Mucosa of descending colon (tissue), 3 donors: Measurements from ENCODE around the gene VCAN. TPM values are rescaled to one million over a fixed set of nuclear protein-coding genes. Genes with fewer than 3 reads are reported as not detected.

ENCODE experiments used
- ATAC-seq: fragments of 200-7000 bp; cut with Tn5 transposase; one replicate; pipeline ENCODE4 v1.9.1; 2020; ENCODE audit warnings: mild to moderate bottlenecking, moderate library complexity
- DNase-seq, 3 donors: peaks; one replicate each; pipeline ENCODE4 v3.0.0-alpha.2; 2020
- H3K36me3 ChIP-seq: fragments of 200-600 bp; one replicate; pipeline ENCODE4 v1.8.0; 2021; ENCODE audit warnings: low read depth, mild to moderate bottlenecking
- H3K4me1 ChIP-seq: fragments of 200-600 bp; one replicate; pipeline ENCODE4 v1.8.0; 2021; ENCODE audit warnings: low read depth, mild to moderate bottlenecking
- H3K4me3 ChIP-seq: fragments of 200-600 bp; one replicate; pipeline ENCODE4 v1.8.0; 2021; ENCODE audit warnings: mild to moderate bottlenecking
- H3K9me3 ChIP-seq: fragments of 200-600 bp; one replicate; pipeline ENCODE4 v1.8.0; 2021; ENCODE audit warnings: mild to moderate bottlenecking
- CTCF ChIP-seq: fragments of 200-600 bp; IDR thresholded peaks from one replicate; pipeline ENCODE4 v1.8.0; 2022; ENCODE audit warnings: antibody characterized with exemption, mild to moderate bottlenecking
- intact Hi-C, 2 donors: fragments of 100-400 bp; cut with DNase I in 1 of 2; cut with micrococcal nuclease in 1 of 2; formaldehyde crosslinking; loops; one replicate each; pipeline versions ENCODE4 v1.11.0 to v1.11.1; 2022; cut with DNase I, micrococcal nuclease
- total RNA-seq, 3 donors: library from RNA; stranded (reverse); fragmentation: NEBNext Ultra II Directional in 2 of 3; extraction: Animal tissue kit (Norgen Biotek cat#: 25700) in 2 of 3; gene quantifications; one replicate each; pipeline versions ENCODE4 v1.2.1 to v1.2.4, GENCODE V29; 2021 to 2023
- donor health status: DM: no; HTN: no; CAD: no; lungs with moderate emphysema.
- donor health status: DM: no; HTN: no; CAD: no.
- donor health status: DM: no; HTN: yes; CAD: no.

The VCAN gene
- total RNA-seq, 3 donors from 2014 or later, result 8.8 to 36.0 (median 20.5) TPM

GRCh38 chr5:83513081-83513480 is 41.5 kb downstream of the VCAN start:
- no peaks in the 10 kb centered on the region for H3K4me1 ChIP-seq
- H3K4me3 ChIP-seq, result no peak overlapping the region
- TF ChIP-seq CTCF, result no peak
- no peaks in the 10 kb centered on the region for H3K9me3 ChIP-seq
- intact Hi-C loops, result no loop called here
- H3K36me3 ChIP-seq, result no peaks in the 10 kb centered on the region
- DNase-seq (no peak), ATAC-seq (no peak)

- Histone ChIP-seq H3K4me3 (no peak overlapping the region), H3K9me3 (no peaks in the 10 kb centered on the region), H3K36me3 (no peaks in the 10 kb centered on the region), H3K4me1 (no peaks in the 10 kb centered on the region)
- TF ChIP-seq CTCF, result no peak
- no peak for DNase-seq
- ATAC-seq, result no peak
- intact Hi-C loops, result no loop called here
Measured at GRCh38 chr5:83513491-83513890, 41.9 kb downstream of the VCAN start.

- no peak for DNase-seq
- ATAC-seq, result no peak
- Histone ChIP-seq H3K4me1 (no peaks in the 10 kb centered on the region), H3K36me3 (no peaks in the 10 kb centered on the region), H3K9me3 (no peaks in the 10 kb centered on the region), H3K4me3 (no peak overlapping the region)
- intact Hi-C loops, result no loop called here
- TF ChIP-seq CTCF, result no peak
Measured at GRCh38 chr5:83516377-83516776, 44.8 kb downstream of the VCAN start.

GRCh38 chr5:83517072-83517687 is 45.6 kb downstream of the VCAN start:
- Histone ChIP-seq H3K4me1 (no peaks in the 10 kb centered on the region), H3K9me3 (no peaks in the 10 kb centered on the region), H3K36me3 (no peaks in the 10 kb centered on the region), H3K4me3 (no peak overlapping the region)
- intact Hi-C loops, result no loop called here
- DNase-seq (no peak), ATAC-seq (no peak)
- TF ChIP-seq CTCF, result no peak

- no peak for DNase-seq
- intact Hi-C loops, result no loop called here
- no peaks in the 10 kb centered on the region for H3K36me3 ChIP-seq
- H3K4me1 ChIP-seq, result no peaks in the 10 kb centered on the region
- H3K9me3 ChIP-seq, result no peaks in the 10 kb centered on the region
- H3K4me3 ChIP-seq, result no peak overlapping the region
- no peak for ATAC-seq
- no peak for TF ChIP-seq CTCF
Measured at GRCh38 chr5:83517688-83518085, 46.1 kb downstream of the VCAN start.
